IPS-11a (cell line): ENCODE results near the gene MAMDC4.
"Not testable (repeated sequence)": the region's sequence is repeated elsewhere in the genome, so short reads cannot be mapped to it uniquely, and the experiment has no call there.

Source experiments
- H3K4me3 ChIP-seq: one replicate; pipeline ENCODE4 v1.5.1; 2013; ENCODE audit warnings: low read depth, low read length, control low read depth

Gene MAMDC4

DNA sequence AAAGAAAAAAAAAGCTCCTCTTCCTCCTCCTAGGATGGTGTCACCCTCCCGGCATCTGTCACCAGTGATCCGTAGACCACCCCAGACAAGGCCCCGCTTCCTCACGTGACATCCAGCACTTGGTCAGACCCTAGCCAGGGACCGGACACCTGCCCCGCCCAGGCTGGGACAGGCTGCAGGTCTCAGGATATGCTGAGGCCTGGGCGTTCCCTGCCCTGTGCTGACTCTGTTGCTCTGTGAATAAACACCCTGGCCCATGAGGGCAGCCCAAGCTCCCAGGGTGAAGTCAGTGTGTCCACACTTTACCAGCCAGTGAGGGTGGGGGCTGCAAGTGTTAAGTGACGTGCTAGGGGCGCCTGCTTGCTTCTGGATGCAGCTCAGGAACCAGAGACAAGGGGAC lies 8.4 kb downstream of the MAMDC4 start:
- no peak overlapping the region for H3K4me3 ChIP-seq

DNA sequence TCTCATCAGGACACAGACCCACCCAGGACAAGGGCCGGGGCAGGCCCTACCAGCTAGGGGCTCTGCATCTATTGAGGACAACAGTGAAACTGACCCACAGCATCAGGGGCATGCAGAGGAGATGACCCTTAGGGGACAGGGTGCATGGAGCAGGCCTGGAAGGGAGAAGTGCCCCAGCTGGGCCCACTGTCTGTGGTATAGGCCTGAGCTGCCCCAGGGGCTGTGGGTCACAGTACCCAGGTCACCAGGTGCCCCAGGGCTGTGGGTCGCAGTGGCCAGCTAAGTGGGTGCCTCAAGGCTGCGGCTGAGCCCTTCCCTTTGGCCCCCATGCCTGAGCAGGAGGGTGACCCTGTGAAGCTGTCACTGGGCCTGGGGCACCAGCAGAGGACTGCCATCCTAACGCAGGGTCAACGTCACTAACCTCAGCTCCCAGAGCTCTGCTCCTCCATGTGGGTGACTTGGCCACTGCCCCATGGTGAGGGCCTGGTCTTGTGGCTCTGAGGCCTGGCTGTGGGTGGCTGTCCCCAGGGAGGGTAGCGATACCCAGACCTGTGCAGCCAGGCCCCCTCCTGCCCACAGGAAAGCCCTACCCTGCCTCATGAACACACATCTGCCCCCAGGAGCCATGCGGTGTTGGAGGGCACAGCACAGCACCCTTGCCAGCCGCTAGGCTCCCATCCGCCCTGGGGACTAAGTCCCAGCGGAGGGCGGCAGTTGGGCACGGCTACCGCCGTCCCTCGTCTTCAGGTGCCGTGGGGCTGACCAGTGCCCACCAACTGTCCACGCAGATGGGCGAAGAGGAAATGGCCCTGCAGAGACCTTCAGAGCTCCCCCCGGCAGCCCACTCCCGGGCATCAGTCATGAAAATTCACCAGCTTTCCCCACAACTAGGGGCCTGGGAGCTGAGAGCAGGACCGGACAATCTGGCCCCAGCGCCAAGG lies 9.1 kb downstream of the MAMDC4 start:
- no peak overlapping the region for H3K4me3 ChIP-seq

DNA sequence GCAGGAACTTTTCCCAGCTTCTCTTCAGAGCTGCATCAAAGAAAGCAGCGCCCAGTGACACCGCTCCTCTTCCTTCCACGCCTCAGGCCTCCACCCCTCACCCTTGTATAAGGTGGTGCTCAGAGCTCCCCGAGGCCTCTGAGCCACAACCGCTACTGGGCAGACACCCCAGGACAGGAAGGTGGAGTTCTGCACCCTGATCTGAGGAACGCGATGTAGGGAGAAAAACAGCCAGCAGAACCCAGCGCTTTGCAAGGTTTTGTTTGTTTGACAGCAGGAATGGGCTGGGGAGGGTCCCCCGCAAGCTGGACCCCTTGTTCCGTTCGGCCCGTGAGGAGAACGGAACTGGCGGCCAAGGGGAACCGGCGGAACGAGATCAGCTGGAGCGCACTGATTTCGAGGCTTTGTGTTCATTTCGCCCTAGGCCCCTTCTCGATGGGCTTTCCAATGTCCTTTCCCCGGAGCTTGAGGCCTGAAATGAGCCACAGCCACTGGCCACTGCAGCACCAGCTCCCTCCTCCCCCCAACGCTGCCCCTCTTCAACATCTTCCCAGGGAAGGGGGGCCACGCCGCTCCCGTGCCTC lies 9.8 kb downstream of the MAMDC4 start:
- no peak overlapping the region for H3K4me3 ChIP-seq

GRCh38 chr9:136862849-136863622 lies 10.9 kb downstream of the MAMDC4 start:
- H3K4me3 ChIP-seq: no peak overlapping the region

- no peak overlapping the region for H3K4me3 ChIP-seq
Measured at GRCh38 chr9:136863623-136864273, 11.6 kb downstream of the MAMDC4 start.

GRCh38 chr9:136865041-136865767 lies 13.1 kb downstream of the MAMDC4 start:
- peak overlapping the region; percentile 50 for H3K4me3 ChIP-seq

- H3K4me3 ChIP-seq: peak overlapping the region; percentile 72
Measured at GRCh38 chr9:136865768-136866103, 13.6 kb downstream of the MAMDC4 start.

GRCh38 chr9:136866898-136867421 lies 14.8 kb downstream of the MAMDC4 start:
- H3K4me3 ChIP-seq: not testable (repeated sequence)

DNA sequence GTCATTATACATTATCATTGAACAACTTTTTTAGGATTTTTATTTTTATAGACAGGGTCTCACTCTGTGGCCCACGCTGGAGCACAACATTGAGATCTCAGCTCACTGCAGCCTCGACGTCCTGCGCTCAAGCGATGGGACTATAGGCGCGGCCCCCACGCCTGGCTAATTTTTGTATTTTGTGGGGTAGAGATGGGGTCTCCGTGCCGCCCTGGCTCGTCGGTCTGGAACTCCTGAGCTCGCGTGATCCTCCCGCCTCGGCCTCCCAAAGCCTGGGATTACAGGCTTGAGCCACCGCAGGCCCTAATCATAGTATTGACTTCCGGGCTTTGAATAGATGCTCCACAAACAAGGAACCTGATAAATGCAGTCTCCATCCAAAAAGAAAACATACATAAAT lies 15.3 kb downstream of the MAMDC4 start:
- no peak overlapping the region for H3K4me3 ChIP-seq

GRCh38 chr9:136867917-136868316 lies 15.8 kb downstream of the MAMDC4 start:
- H3K4me3 ChIP-seq: no peak overlapping the region

GRCh38 chr9:136868644-136869043 lies 16.5 kb downstream of the MAMDC4 start:
- no peak overlapping the region for H3K4me3 ChIP-seq

DNA sequence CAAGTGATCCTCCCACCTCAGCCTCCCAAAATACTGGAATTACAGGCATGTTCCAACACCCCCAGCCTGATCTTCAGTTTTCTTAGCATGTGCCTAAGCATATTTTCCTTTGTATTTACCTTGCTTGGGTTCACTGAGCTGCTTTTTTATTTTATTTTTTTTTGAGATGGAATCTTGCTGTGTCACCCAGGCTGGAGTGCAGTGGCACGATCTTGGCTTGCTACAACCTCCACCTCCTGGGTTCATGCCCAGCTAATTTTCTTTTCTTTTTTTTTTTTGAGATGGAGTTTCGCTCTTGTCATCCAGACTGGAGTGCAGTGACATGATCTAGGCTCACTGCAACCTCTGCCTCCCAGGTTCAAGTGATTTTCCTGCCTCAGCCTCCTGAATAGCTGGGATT lies 17.5 kb downstream of the MAMDC4 start:
- not testable (repeated sequence) for H3K4me3 ChIP-seq

GRCh38 chr9:136875155-136875554 lies 23.0 kb downstream of the MAMDC4 start:
- H3K4me3 ChIP-seq: no peak overlapping the region

- no peak overlapping the region for H3K4me3 ChIP-seq
Measured at GRCh38 chr9:136876476-136876875, 24.3 kb downstream of the MAMDC4 start.

GRCh38 chr9:136880651-136881050 lies 28.5 kb downstream of the MAMDC4 start:
- H3K4me3 ChIP-seq: no peak overlapping the region

- H3K4me3 ChIP-seq: no peak overlapping the region
Measured at GRCh38 chr9:136881691-136882108, 29.6 kb downstream of the MAMDC4 start.

- H3K4me3 ChIP-seq: no peak overlapping the region
Measured at GRCh38 chr9:136882109-136882946, 30.2 kb downstream of the MAMDC4 start.

- not testable (repeated sequence) for H3K4me3 ChIP-seq
Measured at GRCh38 chr9:136882947-136883283, 30.8 kb downstream of the MAMDC4 start.

DNA sequence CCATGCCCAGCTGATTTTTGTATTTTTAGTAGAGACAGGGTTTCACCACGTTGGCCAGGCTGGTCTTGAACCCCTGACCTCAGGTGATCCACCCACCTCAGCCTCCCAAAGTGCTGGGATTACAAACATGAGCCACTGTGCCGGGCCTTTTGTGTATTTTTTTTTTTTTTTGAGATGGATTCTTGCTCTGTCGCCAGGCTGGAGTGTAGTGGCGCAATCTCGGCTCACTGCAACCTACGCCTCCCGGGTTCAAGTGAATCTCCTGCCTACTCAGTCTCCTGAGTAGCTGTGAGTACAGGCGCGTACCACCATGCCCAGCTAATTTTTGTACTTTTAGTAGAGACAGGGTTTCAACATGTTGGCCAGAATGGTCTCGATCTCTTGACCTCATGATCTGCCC lies 31.5 kb downstream of the MAMDC4 start:
- not testable (repeated sequence) for H3K4me3 ChIP-seq
